Epithelial cell of esophagus (primary cell): ENCODE measurements around the gene KIR3DL2.
"Not testable (repeated sequence)": the region's sequence is repeated elsewhere in the genome, so short reads cannot be mapped to it uniquely, and the experiment has no call there.

Experiments
- DNase-seq: peaks from one replicate; pipeline ENCODE4 v3.0.0; 2010; ENCODE audit warnings: low read depth
- H3K4me3 ChIP-seq: 2 replicates; pipeline ENCODE4 v1.5.1; 2011; ENCODE audit warnings: mild to moderate bottlenecking, low read length, control low read depth
- CTCF ChIP-seq: IDR thresholded peaks from 2 replicates; pipeline ENCODE4 v1.5.1; 2011; ENCODE audit warnings: low read depth, mild to moderate bottlenecking, low read length, control low read depth, inconsistent platforms; ENCODE audit not compliant: insufficient read depth; ENCODE audit errors: missing control alignments

KIR3DL2 gene

GRCh38 chr19:54888239-54888638 is 38.0 kb downstream of the KIR3DL2 start:
- TF ChIP-seq CTCF, result no peak
- DNase-seq, result no peak
- no peak overlapping the region for H3K4me3 ChIP-seq

- TF ChIP-seq CTCF, result no peak
- no peak overlapping the region for H3K4me3 ChIP-seq
- DNase-seq, result no peak
Observed at GRCh38 chr19:54889566-54889965, 39.3 kb downstream of the KIR3DL2 start.

DNA sequence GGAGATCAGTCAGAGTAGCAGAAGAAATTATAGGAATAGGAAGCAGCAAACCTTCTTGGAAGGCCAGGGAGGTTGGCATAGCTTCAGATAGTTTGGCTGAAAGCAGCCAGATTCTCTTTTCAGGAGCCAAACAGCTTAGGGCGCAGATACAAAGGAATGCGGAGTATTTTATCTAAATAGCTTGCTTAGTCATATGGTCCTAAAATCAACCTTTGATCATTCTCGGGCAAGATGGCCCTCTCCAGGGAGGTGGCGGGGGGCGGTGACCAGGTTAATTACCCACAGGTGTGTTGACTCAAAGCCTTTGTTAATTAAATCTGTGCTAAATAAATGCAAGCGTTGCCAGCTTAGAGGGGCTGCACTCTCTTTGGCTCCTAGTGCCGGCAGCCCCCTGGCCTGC is 43.2 kb downstream of the KIR3DL2 start:
- H3K4me3 ChIP-seq, result no peak overlapping the region
- DNase-seq, result no peak
- no peak for TF ChIP-seq CTCF

DNA sequence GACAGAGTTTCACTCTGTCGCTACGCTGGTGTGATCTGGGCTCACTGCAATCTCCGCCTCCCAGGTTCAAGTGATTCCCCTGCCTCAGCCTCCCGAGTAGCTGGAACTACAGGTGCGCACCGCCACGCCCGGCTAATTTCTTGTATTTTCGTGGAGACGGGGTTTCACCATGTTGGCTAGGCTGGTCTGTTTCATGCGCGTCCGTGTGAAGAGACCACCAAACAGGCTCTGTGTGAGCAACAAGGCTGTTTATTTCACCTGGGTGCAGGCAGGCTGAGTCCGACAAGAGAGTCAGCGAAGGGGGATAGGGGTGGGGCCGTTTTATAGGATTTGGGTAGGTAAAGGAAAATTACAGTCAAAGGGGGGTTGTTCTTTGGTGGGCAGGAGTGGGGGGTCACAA is 43.9 kb downstream of the KIR3DL2 start:
- H3K4me3 ChIP-seq, DNase-seq: not testable (repeated sequence)

DNA sequence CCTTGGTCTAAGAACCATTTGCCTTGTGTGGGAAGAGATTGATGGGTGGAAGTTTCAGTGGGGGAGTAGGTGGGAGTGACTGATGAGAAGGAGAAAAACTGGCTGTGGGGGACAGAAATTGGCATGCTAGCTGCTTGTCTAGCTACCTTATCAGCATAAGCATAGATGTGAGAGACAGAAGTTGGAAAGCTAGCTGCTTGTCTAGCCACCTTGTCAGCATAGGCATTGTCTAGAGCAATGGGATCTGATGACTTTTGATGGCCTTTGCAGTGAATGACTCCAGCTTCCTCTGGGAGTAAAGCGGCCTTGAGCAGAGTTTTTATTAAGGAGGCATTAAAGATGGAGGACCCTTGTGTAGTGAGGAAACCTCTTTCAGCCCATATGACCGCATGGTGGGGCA is 45.8 kb downstream of the KIR3DL2 start:
- no peak for DNase-seq
- no peak overlapping the region for H3K4me3 ChIP-seq
- TF ChIP-seq CTCF, result no peak

DNA sequence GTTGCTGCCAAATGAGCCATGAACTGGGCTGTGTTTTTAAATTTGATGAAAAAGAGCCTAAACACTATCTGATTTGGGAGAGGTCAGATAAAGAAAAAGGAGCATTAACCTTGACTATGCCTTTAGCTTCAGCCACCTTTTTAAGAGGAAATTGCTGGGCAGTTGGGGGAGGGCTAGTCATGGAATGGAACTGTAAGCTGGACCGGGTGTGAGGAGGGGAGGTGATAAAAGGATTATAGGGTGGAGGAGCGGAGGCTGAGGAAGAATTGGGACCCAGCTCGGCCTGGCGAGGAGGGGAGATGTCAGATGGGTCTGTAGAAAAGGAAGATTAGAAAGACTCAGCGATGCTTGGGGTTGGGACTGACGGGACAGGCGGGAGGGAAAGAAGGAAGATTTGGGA is 48.4 kb downstream of the KIR3DL2 start:
- DNase-seq, H3K4me3 ChIP-seq: not testable (repeated sequence)

DNA sequence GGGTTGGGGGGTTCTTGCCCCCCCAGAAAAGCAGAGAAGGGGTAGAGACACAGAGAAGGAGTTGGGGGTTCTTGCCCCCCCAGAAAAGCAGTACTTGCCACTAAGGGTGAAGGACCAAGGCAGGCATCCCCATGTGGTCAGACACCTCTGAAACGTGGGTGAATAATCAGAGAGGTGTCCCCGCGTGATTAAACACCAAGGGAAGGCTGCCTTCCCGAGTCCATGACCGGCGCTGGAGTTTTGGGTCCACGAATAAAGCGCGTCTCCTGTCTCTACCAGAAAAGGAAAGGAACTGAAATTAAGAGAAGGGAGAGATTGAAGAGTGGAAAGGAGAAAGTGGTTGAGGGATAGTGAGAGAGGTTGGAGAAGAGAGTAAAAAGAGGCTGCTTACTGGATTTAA is 49.4 kb downstream of the KIR3DL2 start:
- H3K4me3 ChIP-seq, DNase-seq: not testable (repeated sequence)

GRCh38 chr19:54901153-54901552 is 50.9 kb downstream of the KIR3DL2 start:
- not testable (repeated sequence) for H3K4me3 ChIP-seq, DNase-seq

- H3K4me3 ChIP-seq, result no peak overlapping the region
- no peak for TF ChIP-seq CTCF
Observed at GRCh38 chr19:54902061-54902460, 51.8 kb downstream of the KIR3DL2 start.

More at GRCh38 chr19:54902061-54902460, 51.8 kb downstream of the KIR3DL2 start:
- DNase-seq, result no peak
